Measurements from ENCODE around the gene RPL39L. TPM values are rescaled to one million over a fixed set of nuclear protein-coding genes. Genes with fewer than 3 reads are reported as not detected.
A peak's percentile ranks its signal among the peaks of the same experiment; 100 is the strongest.

The RPL39L gene
- total RNA-seq, 1 experiment from 2014 or later, result 111 TPM

DNA sequence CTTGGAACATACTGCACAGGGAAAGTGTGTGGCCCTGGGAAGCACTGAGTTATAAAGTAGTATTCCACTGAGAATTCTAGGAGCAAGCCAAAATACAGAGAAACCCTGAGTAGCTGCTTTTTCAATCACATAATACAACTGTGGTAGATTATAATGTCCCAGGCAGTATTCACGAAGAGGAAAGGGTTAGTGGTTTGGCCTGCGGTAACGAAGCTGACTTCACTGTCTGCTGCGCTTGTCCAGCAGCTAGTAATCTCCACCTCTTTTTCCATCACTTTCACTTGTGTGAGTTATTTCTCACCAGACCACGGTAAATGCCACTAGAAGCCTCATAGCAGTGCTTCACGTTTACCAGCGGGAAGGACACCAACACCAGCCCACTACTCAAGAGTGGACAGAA is 34.4 kb downstream of the RPL39L start:
- no peak for DNase-seq (ENCODE audit: low read depth)
- in situ Hi-C loops (cut with HindIII; ENCODE audit: low pct_unique_long_range_greater_than_20kb, low sequenced_read_pairs), result no loop called here

DNA sequence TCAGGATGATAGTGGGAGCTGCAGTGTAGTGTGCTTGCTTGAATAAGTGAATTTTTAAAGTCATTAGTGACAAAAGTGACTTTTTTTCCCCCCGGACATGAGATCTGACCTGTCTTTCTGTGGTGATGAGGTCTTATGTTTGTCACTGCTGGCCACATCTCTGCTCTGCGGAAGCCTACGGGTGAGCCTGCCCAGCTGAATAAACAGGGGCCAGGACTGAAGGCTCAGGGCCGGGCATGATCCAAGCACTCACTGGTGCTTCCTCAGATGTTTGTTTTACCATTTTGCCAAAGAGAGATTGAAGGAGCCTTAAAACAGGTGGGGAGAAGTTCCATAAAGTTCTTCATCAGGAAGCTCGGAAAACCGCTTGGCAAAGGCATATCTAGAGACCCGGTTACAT is 35.0 kb downstream of the RPL39L start:
- DNase-seq (ENCODE audit: low read depth), result no peak
- in situ Hi-C loops (cut with HindIII; ENCODE audit: low pct_unique_long_range_greater_than_20kb, low sequenced_read_pairs), result no loop called here

DNA sequence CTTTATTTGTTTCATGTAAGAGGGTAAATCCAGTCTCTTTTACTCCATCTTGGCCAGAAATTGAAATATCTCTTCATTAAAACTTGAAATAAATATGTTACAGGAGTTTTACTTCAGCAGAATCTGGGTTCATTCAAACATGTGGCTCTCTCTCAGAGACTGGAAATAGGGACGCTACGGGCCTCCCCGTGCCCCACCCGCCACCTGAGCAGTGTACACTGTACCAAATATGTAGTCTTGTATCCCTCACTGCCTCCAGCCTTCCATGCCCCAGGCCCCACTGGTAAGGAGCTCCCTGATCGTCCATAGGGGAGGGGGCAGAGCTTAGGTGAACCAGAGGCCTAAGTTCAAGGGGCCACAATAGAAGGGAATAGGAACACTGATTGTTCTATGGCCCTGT is 36.0 kb downstream of the RPL39L start:
- in situ Hi-C loops (cut with HindIII; ENCODE audit: low pct_unique_long_range_greater_than_20kb, low sequenced_read_pairs), result no loop called here
- no peak for DNase-seq (ENCODE audit: low read depth)

DNA sequence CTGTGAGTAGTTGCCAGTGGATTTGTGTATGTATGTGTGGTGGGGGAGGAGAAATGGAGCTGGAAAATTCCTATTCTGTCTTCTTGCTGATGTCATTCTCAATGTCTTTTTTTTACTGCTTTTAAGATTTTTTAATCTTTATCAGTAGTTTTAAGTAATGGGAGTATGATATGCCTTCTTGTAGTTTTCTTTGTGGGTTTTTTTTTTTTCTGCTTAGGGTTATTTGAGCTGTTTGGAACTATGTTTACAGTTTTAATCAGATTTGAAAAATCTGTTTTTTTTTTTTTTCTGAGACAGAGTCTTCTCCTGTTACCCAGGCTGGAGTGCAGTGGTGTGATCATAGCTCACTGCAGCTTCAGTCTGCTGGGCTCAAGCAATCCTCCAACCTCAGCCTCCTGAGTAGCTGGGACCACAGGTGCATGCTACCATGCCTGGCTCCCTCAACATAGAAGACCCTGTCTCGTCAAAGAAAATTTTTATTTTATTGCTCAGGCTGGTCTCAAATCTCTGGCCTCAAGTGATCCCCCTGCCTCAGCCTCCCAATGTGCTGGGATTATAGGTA is 37.1 kb downstream of the RPL39L start:
- in situ Hi-C loops (cut with HindIII; ENCODE audit: low pct_unique_long_range_greater_than_20kb, low sequenced_read_pairs), result no loop called here

DNA sequence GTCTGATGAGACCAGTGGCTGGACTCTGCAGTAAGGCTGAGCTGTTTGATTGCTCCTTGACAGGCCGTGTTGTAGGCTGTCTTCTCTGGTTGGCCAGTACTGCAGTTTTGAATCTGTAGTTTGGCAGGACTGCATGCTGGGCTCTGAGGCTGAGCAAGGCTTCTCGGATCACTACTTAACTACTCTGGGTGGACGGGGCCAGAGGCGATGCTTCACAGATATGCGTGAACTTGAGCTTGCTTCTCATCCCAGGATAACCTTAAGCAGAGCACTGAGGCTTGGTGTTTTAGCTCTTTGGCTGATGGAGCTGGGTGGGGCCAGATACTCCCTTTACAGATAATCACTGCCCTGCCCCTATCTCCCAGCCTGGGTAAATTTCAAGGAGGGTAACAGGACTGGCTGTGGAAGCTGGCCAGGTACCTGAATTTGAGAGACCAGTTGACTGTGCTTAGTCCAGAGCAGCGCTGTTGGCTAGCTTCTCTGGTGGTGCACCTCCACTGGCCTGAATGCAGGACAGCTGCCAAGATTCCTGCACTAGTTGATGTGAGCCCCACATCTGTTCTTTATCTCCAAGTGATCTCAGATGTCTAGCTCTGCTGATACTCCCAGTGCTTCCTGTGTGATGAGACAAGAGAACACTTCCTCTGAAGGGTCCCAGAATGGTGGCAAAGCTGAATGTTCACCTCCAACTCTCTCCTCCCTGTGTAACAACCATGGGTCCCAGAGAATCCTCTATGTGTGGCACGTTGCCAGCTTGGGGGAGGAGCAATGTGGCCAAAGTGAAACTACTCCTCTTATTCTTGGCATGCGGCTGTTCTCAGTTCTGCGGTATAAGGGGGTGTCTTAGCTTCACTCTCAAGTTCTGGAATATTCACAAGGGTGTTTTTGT is 37.9 kb downstream of the RPL39L start:
- in situ Hi-C loops (cut with HindIII; ENCODE audit: low pct_unique_long_range_greater_than_20kb, low sequenced_read_pairs), result no loop called here
- DNase-seq (ENCODE audit: low read depth), result peak; percentile 15

More for the DNA sequence above, 37.1 kb downstream of the RPL39L start:
- DNase-seq (ENCODE audit: low read depth), result no peak

DNA sequence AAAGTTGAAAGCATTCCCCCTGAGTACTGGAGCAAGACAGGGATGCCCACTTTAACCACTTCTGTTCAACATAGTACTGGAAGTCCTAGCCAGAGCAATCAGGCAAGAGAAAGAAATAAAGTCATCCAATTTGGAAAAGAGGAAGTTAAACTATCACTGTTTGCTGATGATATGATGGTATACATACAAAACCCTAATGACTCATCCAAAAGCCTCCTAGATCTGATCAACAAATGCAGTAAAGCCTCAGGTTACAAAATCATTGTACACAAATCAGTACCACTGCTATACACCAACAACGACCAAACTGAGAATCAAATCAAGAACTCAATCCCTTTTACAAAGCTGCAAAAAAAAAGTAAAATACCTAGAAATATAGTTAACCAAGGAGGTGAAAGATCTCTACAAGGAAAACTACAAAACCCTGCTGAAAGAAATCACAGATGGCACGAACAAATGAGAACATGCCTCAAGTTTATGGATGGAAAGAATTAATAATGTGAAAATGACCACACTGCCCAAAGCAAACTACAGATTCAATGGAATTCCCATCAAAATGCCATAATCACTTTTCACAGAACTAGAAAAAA is 40.3 kb downstream of the RPL39L start:
- DNase-seq (ENCODE audit: low read depth), result no peak
- in situ Hi-C loops (cut with HindIII; ENCODE audit: low pct_unique_long_range_greater_than_20kb, low sequenced_read_pairs), result no loop called here

DNA sequence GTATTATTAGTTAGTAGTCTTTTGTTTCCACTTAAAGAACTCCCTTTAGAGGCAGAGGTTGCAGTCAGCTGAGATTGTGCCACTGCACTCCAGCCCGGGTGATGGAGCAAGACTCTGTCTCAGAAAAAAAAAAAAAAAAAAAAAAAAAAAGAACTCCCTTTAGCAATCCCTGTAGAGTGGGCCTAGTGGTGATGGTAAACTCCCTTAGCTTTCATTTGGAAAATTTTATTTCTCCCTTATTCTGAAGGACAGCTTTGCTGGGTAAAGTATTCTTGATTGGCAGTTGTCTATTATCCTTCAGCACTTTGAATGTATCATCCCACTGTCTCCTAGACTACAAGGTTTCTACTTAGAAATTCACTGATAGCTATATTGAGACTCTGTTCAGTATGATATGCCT is 46.0 kb downstream of the RPL39L start:
- in situ Hi-C loops (cut with HindIII; ENCODE audit: low pct_unique_long_range_greater_than_20kb, low sequenced_read_pairs), result no loop called here
- no peak for DNase-seq (ENCODE audit: low read depth)

DNA sequence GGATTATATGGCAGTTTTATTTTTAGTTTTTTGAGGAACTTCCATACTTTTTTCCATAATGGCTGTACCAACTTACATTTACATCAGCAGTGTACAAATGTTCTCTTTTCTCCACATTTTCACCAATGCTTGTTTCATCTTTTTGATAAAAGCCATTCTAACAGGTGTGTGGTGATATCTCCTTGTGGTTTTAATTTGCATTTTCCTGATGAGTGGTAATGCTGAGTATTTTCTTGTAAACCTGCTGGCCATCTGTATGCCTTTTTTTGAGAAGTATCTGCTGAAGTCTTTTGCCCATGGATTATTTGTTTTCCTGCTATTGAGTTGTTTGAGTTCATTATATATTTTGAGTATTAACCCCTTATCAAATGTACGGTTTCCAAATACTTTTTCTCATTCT is 50.6 kb downstream of the RPL39L start:
- in situ Hi-C loops (cut with HindIII; ENCODE audit: low pct_unique_long_range_greater_than_20kb, low sequenced_read_pairs), result no loop called here
- no peak for DNase-seq (ENCODE audit: low read depth)

DNA sequence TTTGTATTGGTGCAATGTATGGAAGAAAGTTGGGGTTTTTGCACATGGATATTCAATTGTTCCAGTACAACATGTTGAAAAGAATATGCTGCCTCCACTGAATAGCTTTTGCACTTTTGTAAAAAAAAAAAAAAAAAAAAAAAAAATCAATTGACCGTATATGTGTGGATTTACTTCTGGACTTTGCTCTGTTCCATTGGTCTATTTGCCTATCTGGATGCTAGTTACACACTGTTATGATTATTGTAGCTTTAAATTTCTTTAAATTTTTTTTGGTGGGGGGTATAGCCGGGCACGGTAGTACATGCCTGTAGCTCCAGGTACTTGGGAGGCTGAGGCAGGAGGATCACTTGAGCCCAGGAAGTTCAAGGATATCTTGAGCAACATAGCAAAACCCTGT is 52.5 kb downstream of the RPL39L start:
- no peak for DNase-seq (ENCODE audit: low read depth)

DNA sequence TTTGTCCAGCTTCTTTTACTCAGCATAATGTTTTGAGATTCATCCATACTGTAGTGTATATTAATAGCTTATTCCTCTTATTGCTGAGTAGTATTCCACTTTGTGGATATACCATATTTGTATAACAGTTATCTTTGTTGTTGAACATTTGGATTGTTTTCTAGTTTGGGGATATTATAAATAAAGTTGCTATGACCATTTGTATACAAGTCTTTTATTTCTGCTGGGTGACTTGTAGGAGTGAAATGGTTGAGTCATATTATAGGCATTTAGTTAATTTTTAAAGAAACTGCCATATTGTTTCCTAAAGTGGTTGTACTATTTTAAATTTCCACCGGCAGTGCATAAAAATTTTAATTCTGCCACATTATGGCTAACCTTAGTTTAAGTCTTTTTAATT is 53.4 kb downstream of the RPL39L start:
- in situ Hi-C loops (cut with HindIII; ENCODE audit: low pct_unique_long_range_greater_than_20kb, low sequenced_read_pairs), result no loop called here
- peak; percentile 43 for DNase-seq (ENCODE audit: low read depth)

More for the DNA sequence above, 52.5 kb downstream of the RPL39L start:
- in situ Hi-C loops (cut with HindIII; ENCODE audit: low pct_unique_long_range_greater_than_20kb, low sequenced_read_pairs), result no loop called here

DNA sequence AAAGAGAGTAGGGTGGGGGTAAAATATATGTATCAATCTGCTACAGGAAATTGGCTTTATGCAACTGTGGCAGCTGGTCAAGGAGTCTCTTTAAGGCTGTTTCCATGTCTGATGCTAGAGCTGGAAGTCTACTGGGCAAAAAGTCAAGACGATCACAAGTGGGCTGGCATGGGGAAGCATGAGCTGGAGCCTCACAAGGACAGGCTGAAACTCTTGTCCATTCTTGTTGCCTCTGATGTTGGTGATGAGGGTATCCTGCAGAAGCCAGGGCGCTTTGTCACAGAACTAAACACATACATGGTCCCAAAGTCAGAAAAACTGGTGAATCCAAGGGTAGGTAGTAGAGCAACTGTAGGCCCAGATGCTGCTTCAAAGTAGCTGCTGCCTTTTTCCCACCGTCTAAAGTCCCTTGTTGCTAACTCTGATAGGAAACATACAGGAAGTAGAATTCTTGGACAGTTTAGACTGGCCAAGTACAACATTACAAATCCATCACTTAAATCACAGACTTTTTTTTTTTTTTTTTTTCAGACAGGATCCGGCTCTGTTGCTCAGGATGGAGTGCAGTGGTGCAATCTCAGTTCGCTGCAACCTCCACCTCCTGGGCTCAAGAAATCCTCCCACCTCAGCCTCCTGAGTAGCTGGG is 54.2 kb downstream of the RPL39L start:
- in situ Hi-C loops (cut with HindIII; ENCODE audit: low pct_unique_long_range_greater_than_20kb, low sequenced_read_pairs), result no loop called here
- DNase-seq (ENCODE audit: low read depth), result no peak

DNA sequence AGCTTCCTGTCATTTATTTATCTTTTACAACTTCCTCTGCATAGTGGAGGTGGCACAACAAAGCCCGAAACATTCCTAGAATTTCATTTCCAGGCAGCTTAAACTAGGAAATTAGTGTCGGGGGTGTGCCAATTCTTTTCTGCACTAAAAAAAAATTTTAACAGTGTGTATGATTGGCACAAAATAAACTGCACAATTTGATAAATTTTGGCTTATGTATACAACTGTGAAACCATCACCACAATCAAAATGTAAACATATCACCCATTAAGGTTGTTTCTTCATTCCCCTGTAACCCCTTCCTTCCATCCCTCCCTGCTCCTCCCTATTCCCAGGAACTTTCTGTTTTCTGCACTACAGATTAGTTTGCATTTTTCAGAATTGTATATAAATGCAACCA is 54.7 kb downstream of the RPL39L start:
- in situ Hi-C loops (cut with HindIII; ENCODE audit: low pct_unique_long_range_greater_than_20kb, low sequenced_read_pairs), result no loop called here
- no peak for DNase-seq (ENCODE audit: low read depth)

DNA sequence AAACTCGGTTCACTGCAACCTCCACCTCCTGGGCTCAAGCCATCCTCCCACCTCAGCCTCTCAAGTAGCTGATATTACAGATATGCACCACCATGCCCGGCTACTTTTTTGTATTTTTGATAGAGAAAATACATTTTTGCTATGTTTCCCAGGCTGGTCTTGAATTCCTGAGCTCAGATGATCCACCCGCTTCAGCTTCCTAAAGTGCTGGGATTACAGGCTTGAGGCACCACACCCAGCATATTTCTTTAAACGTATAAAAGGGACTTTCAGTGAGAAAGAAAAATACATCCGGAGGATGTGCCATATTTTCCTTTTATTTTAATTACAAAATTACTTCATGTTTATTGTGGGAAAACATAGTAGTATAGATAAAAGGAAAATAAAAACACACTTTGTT is 55.2 kb downstream of the RPL39L start:
- no peak for DNase-seq (ENCODE audit: low read depth)
- in situ Hi-C loops (cut with HindIII; ENCODE audit: low pct_unique_long_range_greater_than_20kb, low sequenced_read_pairs), result no loop called here

DNA sequence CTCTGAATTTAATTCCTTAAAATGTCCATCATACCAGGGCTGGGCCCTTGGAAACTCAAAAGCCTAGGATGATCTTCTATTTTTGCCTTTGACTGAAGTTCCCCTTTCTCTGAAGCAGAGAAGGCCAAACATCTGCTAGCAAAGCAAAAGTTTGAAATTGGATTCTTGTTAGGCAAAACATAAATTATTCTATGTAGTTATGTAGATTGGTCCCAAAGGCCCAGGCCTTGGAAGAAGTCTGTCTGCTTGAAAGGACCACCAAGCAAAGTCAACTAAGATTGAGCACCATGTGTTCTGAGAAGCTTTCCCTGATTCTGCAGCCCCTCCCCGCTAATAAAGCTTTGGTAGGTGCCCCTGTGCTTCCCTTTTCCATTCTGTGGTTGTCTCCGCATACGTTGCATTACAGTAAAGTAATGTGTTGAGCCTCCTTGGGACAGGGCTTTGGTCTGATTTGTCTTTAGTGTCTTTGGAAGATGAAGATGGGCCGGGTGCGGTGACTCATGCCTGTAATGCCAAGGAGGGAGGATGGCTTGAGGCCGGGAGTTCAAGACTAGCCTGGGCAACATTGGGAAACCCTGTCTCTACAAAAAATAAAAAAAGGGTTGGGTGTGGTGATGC is 56.4 kb downstream of the RPL39L start:
- in situ Hi-C loops (cut with HindIII; ENCODE audit: low pct_unique_long_range_greater_than_20kb, low sequenced_read_pairs), result no loop called here
- DNase-seq (ENCODE audit: low read depth), result no peak

DNA sequence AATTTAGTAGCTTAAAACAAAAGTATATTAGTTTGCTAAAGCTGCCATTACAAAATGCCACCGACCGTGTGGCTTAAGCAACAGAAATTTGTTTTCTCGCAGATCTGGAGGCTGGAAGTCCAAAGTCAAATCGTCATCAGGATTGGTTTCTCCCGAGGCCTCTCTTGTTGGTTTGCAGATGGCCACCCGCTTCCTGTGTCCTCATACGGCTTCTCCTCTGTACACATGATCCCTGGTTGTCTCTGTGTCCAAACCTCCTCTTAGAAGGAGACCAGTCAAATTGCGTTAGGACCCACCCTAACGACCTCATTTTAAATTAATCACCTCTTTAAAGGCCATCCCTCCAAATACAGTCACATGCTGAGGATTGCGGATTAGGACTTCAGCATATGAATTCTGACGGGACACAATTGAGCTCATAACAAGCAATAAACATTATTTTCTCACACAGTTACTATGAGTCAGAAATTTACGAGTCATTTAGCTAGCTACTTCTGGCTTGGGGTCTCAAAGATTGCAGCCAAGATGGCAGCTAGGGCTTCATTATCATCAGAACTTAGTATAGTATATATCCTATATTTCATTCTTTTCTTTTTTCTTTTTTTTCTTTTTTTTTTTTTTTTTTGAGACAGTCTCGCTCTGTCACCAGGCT is 58.4 kb downstream of the RPL39L start:
- in situ Hi-C loops (cut with HindIII; ENCODE audit: low pct_unique_long_range_greater_than_20kb, low sequenced_read_pairs), result no loop called here
- no peak for DNase-seq (ENCODE audit: low read depth)

DNA sequence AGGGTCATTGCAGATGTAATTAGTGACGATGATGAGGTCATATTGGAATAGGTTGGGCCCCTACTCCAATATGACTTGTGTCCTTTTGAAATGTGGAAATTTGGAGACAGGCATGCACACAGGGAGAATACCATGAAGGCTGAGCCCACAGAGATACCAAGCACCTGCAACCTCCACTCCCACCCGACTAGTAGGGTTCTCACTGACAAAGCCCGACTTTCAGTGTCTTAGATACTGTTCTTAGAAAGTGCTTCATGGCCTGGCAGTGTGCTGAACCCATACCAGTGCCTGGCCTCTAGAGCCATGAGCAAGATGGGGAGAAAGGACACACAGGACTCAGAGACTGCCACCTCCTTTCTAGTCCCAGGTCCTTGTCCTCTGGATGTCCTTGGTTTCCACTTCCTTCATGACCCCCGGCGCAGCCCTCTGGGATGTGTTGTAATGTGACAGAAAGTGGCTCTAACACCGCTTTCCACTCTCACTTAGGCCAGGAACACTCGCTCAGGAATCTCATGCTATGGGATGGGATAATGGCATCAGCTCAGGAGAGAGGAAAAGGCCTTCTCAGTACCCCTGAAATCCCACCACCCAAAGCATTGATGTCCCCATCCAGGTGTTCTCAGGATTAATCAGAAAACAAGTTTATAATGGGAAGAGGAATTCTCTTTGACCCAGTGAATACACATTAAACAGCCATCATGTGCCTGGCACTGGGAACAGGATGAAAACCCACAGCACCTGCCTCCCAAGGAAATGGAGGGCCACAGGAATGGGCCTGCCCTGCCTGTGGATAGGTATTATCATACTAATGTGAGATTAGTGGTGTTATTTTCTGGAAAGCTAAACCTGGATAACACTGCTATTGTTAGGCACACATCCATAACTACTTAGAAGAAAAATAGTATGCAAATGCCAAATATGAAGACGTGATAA is 59.9 kb downstream of the RPL39L start:
- no peak for DNase-seq (ENCODE audit: low read depth)
- in situ Hi-C loops (cut with HindIII; ENCODE audit: low pct_unique_long_range_greater_than_20kb, low sequenced_read_pairs), result no loop called here

DNA sequence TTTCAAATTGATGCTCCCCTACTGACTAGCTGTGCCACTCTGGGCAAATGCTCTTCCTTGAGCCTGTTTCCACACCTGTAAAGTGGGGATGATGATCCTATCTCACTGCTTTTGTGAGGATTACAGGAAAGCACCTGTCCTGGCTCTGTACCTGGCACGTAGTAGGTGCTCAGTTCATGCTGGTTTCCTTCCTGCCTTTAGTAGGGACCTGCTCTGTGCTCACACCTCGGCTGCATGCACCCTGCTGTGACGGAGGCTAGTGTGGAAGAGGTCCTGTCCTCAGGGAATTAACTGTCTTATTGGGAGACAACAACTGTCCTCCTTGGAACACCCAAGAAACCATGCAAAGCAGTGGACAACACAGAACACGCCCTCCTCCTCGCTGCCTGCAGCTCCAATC is 61.8 kb downstream of the RPL39L start:
- in situ Hi-C loops (cut with HindIII; ENCODE audit: low pct_unique_long_range_greater_than_20kb, low sequenced_read_pairs), result no loop called here
- no peak for DNase-seq (ENCODE audit: low read depth)

Measured in Caki2 (cell line).